Measurements from ENCODE around the gene SP4. TPM values are rescaled to one million over a fixed set of nuclear protein-coding genes. Genes with fewer than 3 reads are reported as not detected.

Gene SP4
- total RNA-seq, 1 experiment from 2014 or later = 9.3 TPM

DNA sequence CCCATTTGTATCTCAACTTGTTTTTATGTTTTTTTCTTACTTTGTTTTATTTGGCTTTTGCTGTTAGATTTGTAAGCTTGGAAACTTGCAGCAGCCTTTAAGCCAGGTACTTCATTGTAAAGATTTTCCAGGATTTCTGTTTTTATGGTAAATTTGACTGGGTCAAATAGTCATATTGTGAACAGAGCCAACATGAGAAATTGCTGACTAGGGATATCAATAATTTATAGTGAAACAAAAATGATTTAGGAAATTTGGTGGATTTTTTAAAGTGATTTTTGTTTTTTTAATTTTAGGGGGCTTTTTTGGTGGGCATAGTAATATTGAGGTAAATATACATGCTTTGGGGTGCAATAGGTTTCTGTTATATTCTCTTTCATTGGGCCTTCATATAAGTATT is 22.2 kb downstream of the SP4 start:
- TF ChIP-seq EZH2 (IDR thresholded peaks at IDR 0.05; ENCODE audit: borderline replicate concordance, low read depth, low read length, poor library complexity, severe bottlenecking) = no peak
- TF ChIP-seq, protein P1, sequence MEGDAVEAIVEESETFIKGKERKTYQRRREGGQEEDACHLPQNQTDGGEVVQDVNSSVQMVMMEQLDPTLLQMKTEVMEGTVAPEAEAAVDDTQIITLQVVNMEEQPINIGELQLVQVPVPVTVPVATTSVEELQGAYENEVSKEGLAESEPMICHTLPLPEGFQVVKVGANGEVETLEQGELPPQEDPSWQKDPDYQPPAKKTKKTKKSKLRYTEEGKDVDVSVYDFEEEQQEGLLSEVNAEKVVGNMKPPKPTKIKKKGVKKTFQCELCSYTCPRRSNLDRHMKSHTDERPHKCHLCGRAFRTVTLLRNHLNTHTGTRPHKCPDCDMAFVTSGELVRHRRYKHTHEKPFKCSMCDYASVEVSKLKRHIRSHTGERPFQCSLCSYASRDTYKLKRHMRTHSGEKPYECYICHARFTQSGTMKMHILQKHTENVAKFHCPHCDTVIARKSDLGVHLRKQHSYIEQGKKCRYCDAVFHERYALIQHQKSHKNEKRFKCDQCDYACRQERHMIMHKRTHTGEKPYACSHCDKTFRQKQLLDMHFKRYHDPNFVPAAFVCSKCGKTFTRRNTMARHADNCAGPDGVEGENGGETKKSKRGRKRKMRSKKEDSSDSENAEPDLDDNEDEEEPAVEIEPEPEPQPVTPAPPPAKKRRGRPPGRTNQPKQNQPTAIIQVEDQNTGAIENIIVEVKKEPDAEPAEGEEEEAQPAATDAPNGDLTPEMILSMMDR (conservative IDR thresholded peaks at IDR 0.05; ENCODE audit: low read depth, low read length) = no peak
- H3K27me3 ChIP-seq (replicated peaks; ENCODE audit: insufficient read depth, low read depth, low read length, poor library complexity) = no peaks in the 10 kb centered on the region
- H3K36me3 ChIP-seq (ENCODE audit: insufficient read depth, low read length, poor library complexity, severe bottlenecking) = peaks cover 5% of the 10 kb centered on the region
- no peak for DNase-seq (ENCODE audit: low spot score)
- ChIA-PET POLR2A (ENCODE audit: low non-redundant PET) (no interaction called here), CTCF (no interaction called here)
- H3K4me3 ChIP-seq (ENCODE audit: low read depth, low read length, poor library complexity, severe bottlenecking) = no peak overlapping the region
- H3K4me1 ChIP-seq (ENCODE audit: insufficient read depth, low read length, poor library complexity, severe bottlenecking) = no peaks in the 10 kb centered on the region
- intact Hi-C loops (cut with micrococcal nuclease; ENCODE audit: unreplicated experiment) = no loop called here
- no TSS peak for BruUV-seq (replicated peaks)
- H3K9me3 ChIP-seq (ENCODE audit: low read depth, low read length, poor library complexity, severe bottlenecking) = peaks cover 25% of the 10 kb centered on the region
- H3K27ac ChIP-seq (ENCODE audit: low read depth, low read length, poor library complexity, severe bottlenecking) = no peak overlapping the region

DNA sequence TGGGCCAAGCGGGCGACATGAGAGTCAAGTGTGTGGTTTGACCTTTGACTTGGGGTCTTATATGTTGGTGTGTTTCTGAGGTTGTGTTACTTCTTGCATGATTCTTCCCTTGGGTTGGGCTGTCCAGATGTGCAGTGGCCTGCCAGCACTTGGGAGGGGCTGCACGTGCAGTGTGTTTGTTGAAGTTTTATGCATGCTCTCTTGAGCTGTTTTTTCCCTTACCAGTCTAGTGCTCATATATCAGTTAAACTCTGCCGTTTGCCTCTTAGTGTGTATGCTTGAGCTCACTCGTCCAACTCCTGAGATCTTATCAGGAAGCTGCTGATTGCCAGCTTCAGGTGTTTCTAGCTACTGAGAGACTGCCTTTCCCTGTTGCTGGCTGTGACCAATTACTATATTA is 23.1 kb downstream of the SP4 start:
- Histone ChIP-seq H3K4me1 (ENCODE audit: insufficient read depth, low read length, poor library complexity, severe bottlenecking) (no peaks in the 10 kb centered on the region), H3K27me3 (replicated peaks; ENCODE audit: insufficient read depth, low read depth, low read length, poor library complexity) (no peaks in the 10 kb centered on the region), H3K27ac (ENCODE audit: low read depth, low read length, poor library complexity, severe bottlenecking) (no peak overlapping the region), H3K9me3 (ENCODE audit: low read depth, low read length, poor library complexity, severe bottlenecking) (peaks cover 33% of the 10 kb centered on the region), H3K4me3 (ENCODE audit: low read depth, low read length, poor library complexity, severe bottlenecking) (no peak overlapping the region), H3K36me3 (ENCODE audit: insufficient read depth, low read length, poor library complexity, severe bottlenecking) (peaks cover 5% of the 10 kb centered on the region)
- no peak for DNase-seq (ENCODE audit: low spot score)
- POLR2A ChIA-PET (ENCODE audit: low non-redundant PET) = no interaction called here
- TF ChIP-seq EZH2 (IDR thresholded peaks at IDR 0.05; ENCODE audit: borderline replicate concordance, low read depth, low read length, poor library complexity, severe bottlenecking) = no peak
- TF ChIP-seq, protein P1 (conservative IDR thresholded peaks at IDR 0.05; ENCODE audit: low read depth, low read length) = no peak
- BruUV-seq (replicated peaks) = no TSS peak
- intact Hi-C loops (cut with micrococcal nuclease; ENCODE audit: unreplicated experiment) = no loop called here
- CTCF ChIA-PET = no interaction called here

DNA sequence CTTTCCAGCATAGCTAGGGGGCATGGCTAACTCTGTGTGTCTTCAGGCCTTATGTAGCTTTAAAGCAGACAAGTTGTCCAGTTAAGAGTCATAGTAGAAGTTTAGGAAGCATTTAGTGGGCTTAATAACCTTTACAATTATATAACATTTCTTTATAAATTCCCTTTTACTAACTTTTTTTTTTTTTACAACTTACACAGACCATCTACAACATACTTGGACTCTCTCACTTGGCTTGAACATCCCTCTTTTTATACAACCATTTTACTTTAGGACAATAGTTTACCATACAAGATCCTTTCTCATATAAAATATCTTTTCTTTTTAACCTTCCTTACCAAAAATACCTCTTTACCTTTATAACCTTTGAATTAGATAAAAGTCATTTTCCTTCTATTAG is 26.3 kb downstream of the SP4 start:
- peaks cover 33% of the 10 kb centered on the region for H3K9me3 ChIP-seq (ENCODE audit: low read depth, low read length, poor library complexity, severe bottlenecking)
- H3K27ac ChIP-seq (ENCODE audit: low read depth, low read length, poor library complexity, severe bottlenecking) = no peak overlapping the region
- H3K27me3 ChIP-seq (replicated peaks; ENCODE audit: insufficient read depth, low read depth, low read length, poor library complexity) = no peaks in the 10 kb centered on the region
- peaks cover 5% of the 10 kb centered on the region for H3K36me3 ChIP-seq (ENCODE audit: insufficient read depth, low read length, poor library complexity, severe bottlenecking)
- intact Hi-C loops (cut with micrococcal nuclease; ENCODE audit: unreplicated experiment) = no loop called here
- DNase-seq (ENCODE audit: low spot score) = no peak
- BruUV-seq (replicated peaks) = no TSS peak
- CTCF ChIA-PET = no interaction called here
- TF ChIP-seq, protein P1 (conservative IDR thresholded peaks at IDR 0.05; ENCODE audit: low read depth, low read length) = no peak
- TF ChIP-seq EZH2 (IDR thresholded peaks at IDR 0.05; ENCODE audit: borderline replicate concordance, low read depth, low read length, poor library complexity, severe bottlenecking) = no peak
- no peak overlapping the region for H3K4me3 ChIP-seq (ENCODE audit: low read depth, low read length, poor library complexity, severe bottlenecking)
- POLR2A ChIA-PET (ENCODE audit: low non-redundant PET) = no interaction called here
- no peaks in the 10 kb centered on the region for H3K4me1 ChIP-seq (ENCODE audit: insufficient read depth, low read length, poor library complexity, severe bottlenecking)
